ENCODE results near the gene CIAO2B.
"Not testable (repeated sequence)": the region's sequence is repeated elsewhere in the genome, so short reads cannot be mapped to it uniquely, and the experiment has no call there.

The CIAO2B gene

GRCh38 chr16:66970775-66971720 lies 36.8 kb upstream of the CIAO2B start:
- Histone ChIP-seq H3K36me3 (ENCODE audit: insufficient read depth, low read length) (no peaks in the 10 kb centered on the region), H3K4me1 (ENCODE audit: insufficient read depth, low read length) (no peaks in the 10 kb centered on the region)

DNA sequence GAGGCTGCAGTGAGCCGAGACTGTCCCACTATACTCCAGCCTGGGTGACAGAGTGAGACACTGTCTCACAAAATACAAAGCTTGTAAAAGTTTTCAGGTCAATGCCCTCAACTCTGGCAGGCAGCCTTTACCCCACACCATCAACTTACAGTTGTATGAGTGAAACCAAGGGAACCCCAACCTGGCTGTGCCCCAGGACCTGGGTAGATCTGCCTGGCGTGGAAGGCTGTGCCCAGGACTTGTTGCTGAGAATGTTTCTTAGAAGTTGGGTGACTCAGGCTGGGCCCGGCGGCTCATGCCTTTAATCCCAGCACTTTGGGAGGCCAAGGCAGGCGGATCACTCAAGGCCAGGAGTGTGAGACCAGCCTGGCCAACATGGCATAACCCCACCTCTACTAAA lies 34.6 kb upstream of the CIAO2B start:
- Histone ChIP-seq H3K9me3 (ENCODE audit: low read length) (no peaks in the 10 kb centered on the region), H3K9ac (ENCODE audit: low read length) (no peak overlapping the region), H3K36me3 (ENCODE audit: insufficient read depth, low read length) (no peaks in the 10 kb centered on the region), H3K4me1 (ENCODE audit: insufficient read depth, low read length) (no peaks in the 10 kb centered on the region), H3K4me3 (ENCODE audit: low read depth in 1 of 2, low read length in 2 of 2) (no peak overlapping the region), H3K27ac (ENCODE audit: low read depth, low read length) (no peak overlapping the region), H3K27me3 (ENCODE audit: control insufficient read depth in 1 of 2, insufficient read depth in 2 of 2, low read length in 2 of 2) (no peaks in the 10 kb centered on the region)

More at GRCh38 chr16:66970775-66971720, 36.8 kb upstream of the CIAO2B start:
- Histone ChIP-seq H3K27me3 (ENCODE audit: control insufficient read depth in 1 of 2, insufficient read depth in 2 of 2, low read length in 2 of 2) (no peaks in the 10 kb centered on the region), H3K9me3 (ENCODE audit: low read length) (no peaks in the 10 kb centered on the region), H3K27ac (ENCODE audit: low read depth, low read length) (no peak overlapping the region), H3K4me3 (ENCODE audit: low read depth in 1 of 2, low read length in 2 of 2) (no peak overlapping the region), H3K9ac (ENCODE audit: low read length) (no peak overlapping the region)

DNA sequence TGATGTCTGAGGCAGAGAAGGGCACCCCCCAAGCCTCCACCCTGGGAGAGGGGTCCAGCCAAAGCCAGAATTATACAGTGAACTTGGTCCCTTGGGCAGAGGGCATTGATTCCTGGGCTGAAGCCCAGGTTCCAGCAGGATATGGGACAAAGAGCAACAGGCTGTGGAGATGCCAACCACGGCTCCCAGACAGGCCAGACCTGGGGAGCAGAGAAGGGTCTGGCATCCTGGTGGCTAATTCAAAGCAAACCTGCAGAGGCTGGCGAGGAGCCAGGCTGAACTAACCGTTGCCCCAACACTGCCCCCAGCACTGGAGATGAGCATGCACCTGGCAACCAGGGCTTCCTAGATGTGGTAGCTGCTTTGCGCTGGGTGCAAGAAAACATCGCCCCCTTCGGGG lies 29.8 kb upstream of the CIAO2B start:
- Histone ChIP-seq H3K9me3 (ENCODE audit: low read length) (no peaks in the 10 kb centered on the region), H3K27ac (ENCODE audit: low read depth, low read length) (no peak overlapping the region), H3K36me3 (ENCODE audit: insufficient read depth, low read length) (no peaks in the 10 kb centered on the region), H3K4me1 (ENCODE audit: insufficient read depth, low read length) (no peaks in the 10 kb centered on the region), H3K4me3 (ENCODE audit: low read depth in 1 of 2, low read length in 2 of 2) (no peak overlapping the region), H3K9ac (ENCODE audit: low read length) (no peak overlapping the region), H3K27me3 (ENCODE audit: control insufficient read depth in 1 of 2, insufficient read depth in 2 of 2, low read length in 2 of 2) (no peaks in the 10 kb centered on the region)

DNA sequence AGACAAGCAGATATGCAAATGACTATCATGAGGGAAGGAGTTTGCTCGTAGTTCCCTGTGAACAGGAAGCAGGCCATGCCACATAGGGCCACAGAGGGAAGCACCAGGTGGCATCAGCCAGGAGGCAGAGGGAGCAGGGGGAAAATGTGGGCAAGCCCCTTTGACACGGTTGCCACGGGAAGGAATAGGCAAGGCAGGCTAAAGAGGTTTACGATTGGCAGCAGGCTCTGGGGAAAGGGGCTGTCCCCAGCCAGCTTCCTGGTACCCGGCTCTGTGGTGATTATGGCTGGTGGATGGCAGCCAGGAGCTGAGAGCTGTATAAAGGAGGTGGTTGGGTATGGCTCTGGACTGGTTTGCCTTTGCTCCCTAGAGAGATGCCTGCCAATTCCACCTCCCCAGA lies 27.7 kb upstream of the CIAO2B start:
- H3K9ac ChIP-seq (ENCODE audit: low read length), result no peak overlapping the region
- H3K4me1 ChIP-seq (ENCODE audit: insufficient read depth, low read length), result no peaks in the 10 kb centered on the region
- H3K4me3 ChIP-seq (ENCODE audit: low read depth in 1 of 2, low read length in 2 of 2), result no peak overlapping the region
- no peaks in the 10 kb centered on the region for H3K36me3 ChIP-seq (ENCODE audit: insufficient read depth, low read length)
- no peaks in the 10 kb centered on the region for H3K27me3 ChIP-seq (ENCODE audit: control insufficient read depth in 1 of 2, insufficient read depth in 2 of 2, low read length in 2 of 2)
- no peaks in the 10 kb centered on the region for H3K9me3 ChIP-seq (ENCODE audit: low read length)
- no peak overlapping the region for H3K27ac ChIP-seq (ENCODE audit: low read depth, low read length)

DNA sequence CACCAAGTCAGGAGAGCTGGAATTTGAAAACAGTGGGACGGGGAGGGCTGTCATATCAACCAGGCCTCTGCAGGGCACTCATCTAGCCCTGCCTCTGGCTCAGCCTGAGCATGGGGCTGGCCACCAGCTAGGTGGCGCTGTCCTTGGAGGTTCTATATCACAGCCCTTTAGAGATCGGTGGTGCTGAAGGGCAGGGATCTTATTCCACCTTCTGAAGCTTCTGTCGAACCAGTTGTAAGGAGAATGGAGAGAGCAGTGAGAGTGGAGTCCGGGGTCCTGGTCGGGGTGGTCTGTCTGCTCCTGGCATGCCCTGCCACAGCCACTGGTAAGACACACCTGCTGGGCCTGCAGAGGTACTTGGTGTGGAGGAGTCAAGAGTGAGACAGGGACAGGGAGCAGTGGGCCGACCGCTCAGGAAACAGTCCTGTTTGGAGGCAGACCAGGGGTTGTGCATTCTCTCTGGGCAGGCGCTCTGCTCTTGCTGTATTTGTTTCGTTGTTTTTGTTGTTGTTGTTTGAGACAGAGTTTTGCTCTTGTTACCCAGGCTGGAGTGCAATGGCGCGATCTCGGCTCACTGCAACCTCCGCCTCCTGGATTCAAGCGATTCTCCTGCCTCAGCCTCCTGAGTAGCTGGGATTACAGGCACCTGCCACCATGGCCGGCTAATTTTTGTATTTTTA lies 27.0 kb upstream of the CIAO2B start, which contains the start of gene CES3:
TSS of gene CES3 (plus strand) at position 202 of the 680 bp plus-strand sequence. CDS start at position 244, 42 bp downstream.
- Histone ChIP-seq H3K36me3 (ENCODE audit: insufficient read depth, low read length) (no peaks in the 10 kb centered on the region), H3K9me3 (ENCODE audit: low read length) (no peaks in the 10 kb centered on the region), H3K27me3 (ENCODE audit: control insufficient read depth in 1 of 2, insufficient read depth in 2 of 2, low read length in 2 of 2) (no peaks in the 10 kb centered on the region), H3K9ac (ENCODE audit: low read length) (no peak within 1 kb of the TSS), H3K4me1 (ENCODE audit: insufficient read depth, low read length) (no peaks in the 10 kb centered on the region), H3K27ac (ENCODE audit: low read depth, low read length) (no peak within 1 kb of the TSS), H3K4me3 (ENCODE audit: low read depth in 1 of 2, low read length in 2 of 2) (no peak within 1 kb of the TSS)

DNA sequence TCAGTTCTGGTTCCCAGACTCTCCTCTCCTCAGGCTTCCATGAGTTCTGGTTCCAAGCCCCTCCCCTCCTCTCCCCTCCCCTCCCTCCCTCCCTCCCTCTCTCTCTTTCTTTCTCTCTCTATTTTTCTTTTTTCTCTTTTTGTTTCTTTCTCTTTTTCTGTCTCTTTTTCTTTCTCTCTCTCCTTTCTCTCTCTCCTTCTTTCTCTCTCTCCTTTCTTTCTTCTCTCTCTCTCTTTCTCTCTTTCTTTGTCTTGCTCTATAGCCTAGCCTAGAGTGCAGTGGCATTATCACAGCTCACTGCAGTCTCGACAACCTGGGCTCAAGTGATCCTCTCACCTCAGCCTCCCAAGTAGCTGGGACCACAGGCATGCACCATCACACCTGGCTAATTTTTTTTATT lies 26.1 kb upstream of the CIAO2B start:
- Histone ChIP-seq H3K27me3 (ENCODE audit: control insufficient read depth in 1 of 2, insufficient read depth in 2 of 2, low read length in 2 of 2) (no peaks in the 10 kb centered on the region), H3K36me3 (ENCODE audit: insufficient read depth, low read length) (no peaks in the 10 kb centered on the region), H3K9me3 (ENCODE audit: low read length) (no peaks in the 10 kb centered on the region), H3K4me1 (ENCODE audit: insufficient read depth, low read length) (no peaks in the 10 kb centered on the region), H3K27ac (ENCODE audit: low read depth, low read length) (no peak overlapping the region), H3K4me3 (ENCODE audit: low read depth in 1 of 2, low read length in 2 of 2) (no peak overlapping the region), H3K9ac (ENCODE audit: low read length) (no peak overlapping the region)

DNA sequence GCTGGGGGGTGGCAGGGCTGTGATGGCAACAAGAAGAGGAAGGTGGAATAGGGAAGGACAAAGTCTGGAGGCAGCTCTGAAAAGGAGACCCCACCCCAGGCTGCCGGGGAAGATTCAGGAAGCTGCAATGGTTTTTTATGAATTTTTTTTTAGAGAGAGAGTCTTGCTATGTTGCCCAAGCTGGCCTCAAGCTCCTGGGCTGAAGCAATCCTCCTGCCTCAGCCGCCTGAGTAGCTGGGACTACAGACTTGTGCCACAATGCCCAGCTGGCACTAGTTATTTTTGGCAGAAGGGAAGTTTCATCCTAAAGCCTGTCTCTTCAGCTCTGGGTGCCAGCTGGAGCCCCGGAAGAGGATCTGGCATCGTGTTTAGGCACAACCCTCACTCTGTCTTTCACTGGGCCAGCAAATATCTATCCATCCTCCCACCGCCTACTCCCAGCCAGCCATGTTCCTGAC lies 25.5 kb upstream of the CIAO2B start:
- Histone ChIP-seq H3K4me3 (ENCODE audit: low read depth in 1 of 2, low read length in 2 of 2) (no peak overlapping the region), H3K4me1 (ENCODE audit: insufficient read depth, low read length) (no peaks in the 10 kb centered on the region), H3K9ac (ENCODE audit: low read length) (no peak overlapping the region), H3K9me3 (ENCODE audit: low read length) (no peaks in the 10 kb centered on the region), H3K36me3 (ENCODE audit: insufficient read depth, low read length) (no peaks in the 10 kb centered on the region), H3K27me3 (ENCODE audit: control insufficient read depth in 1 of 2, insufficient read depth in 2 of 2, low read length in 2 of 2) (no peaks in the 10 kb centered on the region), H3K27ac (ENCODE audit: low read depth, low read length) (no peak overlapping the region)

- H3K9me3 ChIP-seq (ENCODE audit: low read length), result no peaks in the 10 kb centered on the region
- no peak overlapping the region for H3K9ac ChIP-seq (ENCODE audit: low read length)
- no peaks in the 10 kb centered on the region for H3K27me3 ChIP-seq (ENCODE audit: control insufficient read depth in 1 of 2, insufficient read depth in 2 of 2, low read length in 2 of 2)
- no peak overlapping the region for H3K27ac ChIP-seq (ENCODE audit: low read depth, low read length)
- no peaks in the 10 kb centered on the region for H3K4me1 ChIP-seq (ENCODE audit: insufficient read depth, low read length)
- H3K4me3 ChIP-seq (ENCODE audit: low read depth in 1 of 2, low read length in 2 of 2), result no peak overlapping the region
- H3K36me3 ChIP-seq (ENCODE audit: insufficient read depth, low read length), result no peaks in the 10 kb centered on the region
Observed at GRCh38 chr16:66958857-66959703, 24.9 kb upstream of the CIAO2B start.

GRCh38 chr16:66956154-66956457 lies 21.9 kb upstream of the CIAO2B start:
- not testable (repeated sequence) for H3K27ac ChIP-seq (ENCODE audit: low read depth, low read length); H3K9ac ChIP-seq (ENCODE audit: low read length); H3K4me1 ChIP-seq (ENCODE audit: insufficient read depth, low read length); H3K9me3 ChIP-seq (ENCODE audit: low read length); H3K4me3 ChIP-seq (ENCODE audit: low read depth in 1 of 2, low read length in 2 of 2); H3K36me3 ChIP-seq (ENCODE audit: insufficient read depth, low read length)
- peaks cover 6 to 11% of the 10 kb centered on the region in 2 donors for H3K27me3 ChIP-seq (ENCODE audit: control insufficient read depth in 1 of 2, insufficient read depth in 2 of 2, low read length in 2 of 2)

GRCh38 chr16:66955363-66956153 lies 21.4 kb upstream of the CIAO2B start:
- H3K27ac ChIP-seq (ENCODE audit: low read depth, low read length), result not testable (repeated sequence)

More at GRCh38 chr16:66955363-66956153, 21.4 kb upstream of the CIAO2B start:
- H3K4me1 ChIP-seq (ENCODE audit: insufficient read depth, low read length); H3K4me3 ChIP-seq (ENCODE audit: low read depth in 1 of 2, low read length in 2 of 2); H3K36me3 ChIP-seq (ENCODE audit: insufficient read depth, low read length); H3K9ac ChIP-seq (ENCODE audit: low read length); H3K9me3 ChIP-seq (ENCODE audit: low read length): not testable (repeated sequence)
- H3K27me3 ChIP-seq (ENCODE audit: control insufficient read depth in 1 of 2, insufficient read depth in 2 of 2, low read length in 2 of 2), result peaks cover 6 to 13% of the 10 kb centered on the region in 2 donors

Data from muscle layer of colon (tissue), 2 donors.